Measurements from ENCODE around the gene DAPP1. TPM values are rescaled to one million over a fixed set of nuclear protein-coding genes. Genes with fewer than 3 reads are reported as not detected.

Gene DAPP1
- total RNA-seq, 1 experiment from 2014 or later = not detected

DNA sequence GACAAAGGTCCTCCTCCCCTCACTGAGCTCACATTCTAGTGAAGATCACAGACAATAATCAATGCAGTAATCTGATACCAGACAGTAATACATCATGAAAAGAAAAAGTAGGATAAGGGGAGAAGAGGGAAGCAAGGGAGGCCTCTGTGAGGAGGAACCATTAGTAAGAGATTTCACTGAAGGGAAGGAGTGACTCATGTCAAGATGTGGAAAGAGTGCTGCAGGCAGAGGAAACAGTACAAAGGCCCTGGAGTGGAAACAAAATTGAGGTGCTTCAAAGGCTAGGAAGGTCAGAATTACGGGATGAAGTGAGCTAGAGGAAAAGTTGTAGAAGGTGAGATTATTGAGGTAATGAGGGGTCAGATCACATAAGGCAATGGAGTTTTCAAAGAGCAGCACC is 39.5 kb downstream of the DAPP1 start (continued):
- TF ChIP-seq, protein P1, sequence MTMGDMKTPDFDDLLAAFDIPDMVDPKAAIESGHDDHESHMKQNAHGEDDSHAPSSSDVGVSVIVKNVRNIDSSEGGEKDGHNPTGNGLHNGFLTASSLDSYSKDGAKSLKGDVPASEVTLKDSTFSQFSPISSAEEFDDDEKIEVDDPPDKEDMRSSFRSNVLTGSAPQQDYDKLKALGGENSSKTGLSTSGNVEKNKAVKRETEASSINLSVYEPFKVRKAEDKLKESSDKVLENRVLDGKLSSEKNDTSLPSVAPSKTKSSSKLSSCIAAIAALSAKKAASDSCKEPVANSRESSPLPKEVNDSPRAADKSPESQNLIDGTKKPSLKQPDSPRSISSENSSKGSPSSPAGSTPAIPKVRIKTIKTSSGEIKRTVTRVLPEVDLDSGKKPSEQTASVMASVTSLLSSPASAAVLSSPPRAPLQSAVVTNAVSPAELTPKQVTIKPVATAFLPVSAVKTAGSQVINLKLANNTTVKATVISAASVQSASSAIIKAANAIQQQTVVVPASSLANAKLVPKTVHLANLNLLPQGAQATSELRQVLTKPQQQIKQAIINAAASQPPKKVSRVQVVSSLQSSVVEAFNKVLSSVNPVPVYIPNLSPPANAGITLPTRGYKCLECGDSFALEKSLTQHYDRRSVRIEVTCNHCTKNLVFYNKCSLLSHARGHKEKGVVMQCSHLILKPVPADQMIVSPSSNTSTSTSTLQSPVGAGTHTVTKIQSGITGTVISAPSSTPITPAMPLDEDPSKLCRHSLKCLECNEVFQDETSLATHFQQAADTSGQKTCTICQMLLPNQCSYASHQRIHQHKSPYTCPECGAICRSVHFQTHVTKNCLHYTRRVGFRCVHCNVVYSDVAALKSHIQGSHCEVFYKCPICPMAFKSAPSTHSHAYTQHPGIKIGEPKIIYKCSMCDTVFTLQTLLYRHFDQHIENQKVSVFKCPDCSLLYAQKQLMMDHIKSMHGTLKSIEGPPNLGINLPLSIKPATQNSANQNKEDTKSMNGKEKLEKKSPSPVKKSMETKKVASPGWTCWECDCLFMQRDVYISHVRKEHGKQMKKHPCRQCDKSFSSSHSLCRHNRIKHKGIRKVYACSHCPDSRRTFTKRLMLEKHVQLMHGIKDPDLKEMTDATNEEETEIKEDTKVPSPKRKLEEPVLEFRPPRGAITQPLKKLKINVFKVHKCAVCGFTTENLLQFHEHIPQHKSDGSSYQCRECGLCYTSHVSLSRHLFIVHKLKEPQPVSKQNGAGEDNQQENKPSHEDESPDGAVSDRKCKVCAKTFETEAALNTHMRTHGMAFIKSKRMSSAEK (CRISPR knock-in tag; IDR thresholded peaks at IDR 0.05; ENCODE audit: borderline replicate concordance) = no peak
- TF ChIP-seq, protein P2, sequence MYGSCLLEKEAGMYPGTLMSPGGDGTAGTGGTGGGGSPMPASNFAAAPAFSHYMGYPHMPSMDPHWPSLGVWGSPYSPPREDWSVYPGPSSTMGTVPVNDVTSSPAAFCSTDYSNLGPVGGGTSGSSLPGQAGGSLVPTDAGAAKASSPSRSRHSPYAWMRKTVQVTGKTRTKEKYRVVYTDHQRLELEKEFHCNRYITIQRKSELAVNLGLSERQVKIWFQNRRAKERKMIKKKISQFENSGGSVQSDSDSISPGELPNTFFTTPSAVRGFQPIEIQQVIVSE (CRISPR knock-in tag; IDR thresholded peaks at IDR 0.05; ENCODE audit: borderline replicate concordance) = no peak
- TF ChIP-seq MXD4 (CRISPR knock-in tag; IDR thresholded peaks at IDR 0.05; ENCODE audit: borderline replicate concordance) = no peak
- no peak for TF ChIP-seq ZNF232 (CRISPR knock-in tag; IDR thresholded peaks at IDR 0.05)
- no peak for TF ChIP-seq ESRRA (CRISPR knock-in tag; IDR thresholded peaks at IDR 0.05; ENCODE audit: borderline replicate concordance)
- no peak for TF ChIP-seq NR3C1 (CRISPR knock-in tag; conservative IDR thresholded peaks at IDR 0.05; ENCODE audit: low read depth)

DNA sequence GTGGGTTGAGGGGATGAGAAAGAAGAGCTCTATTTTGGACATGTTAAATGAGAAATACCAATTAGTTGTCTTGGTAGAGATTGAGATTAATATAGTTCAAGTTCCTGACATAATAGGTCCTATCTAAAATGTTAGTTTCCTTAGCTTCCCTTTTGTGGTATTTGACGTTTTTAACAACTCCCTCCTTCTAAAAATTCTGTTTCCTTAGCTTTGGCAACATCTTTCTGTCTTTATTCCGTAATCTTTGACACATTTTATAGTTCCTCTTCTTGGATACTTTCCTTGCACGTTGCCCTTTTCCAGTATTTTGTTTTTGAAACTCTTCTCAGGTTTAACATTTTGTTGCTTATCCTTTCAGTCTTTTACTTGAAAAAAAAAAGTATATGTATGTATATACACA is 40.7 kb downstream of the DAPP1 start:
- Mint-ChIP-seq H3K4me3 (no peak overlapping the region), H3K9me3 (peaks cover 6% of the 10 kb centered on the region; the same call in 1 of the 2 replicates), H3K27me3 (ENCODE audit: low read depth) (no peaks in the 10 kb centered on the region), H3K27ac (no peak overlapping the region), H3K36me3 (no peaks in the 10 kb centered on the region), H3K4me1 (peaks cover 11% of the 10 kb centered on the region)
- ATAC-seq (no peak), DNase-seq (ENCODE audit: low spot score) (no peak)
- ChIA-PET CTCF (no interaction called here), POLR2A (no interaction called here)
- TF ChIP-seq, protein P3, sequence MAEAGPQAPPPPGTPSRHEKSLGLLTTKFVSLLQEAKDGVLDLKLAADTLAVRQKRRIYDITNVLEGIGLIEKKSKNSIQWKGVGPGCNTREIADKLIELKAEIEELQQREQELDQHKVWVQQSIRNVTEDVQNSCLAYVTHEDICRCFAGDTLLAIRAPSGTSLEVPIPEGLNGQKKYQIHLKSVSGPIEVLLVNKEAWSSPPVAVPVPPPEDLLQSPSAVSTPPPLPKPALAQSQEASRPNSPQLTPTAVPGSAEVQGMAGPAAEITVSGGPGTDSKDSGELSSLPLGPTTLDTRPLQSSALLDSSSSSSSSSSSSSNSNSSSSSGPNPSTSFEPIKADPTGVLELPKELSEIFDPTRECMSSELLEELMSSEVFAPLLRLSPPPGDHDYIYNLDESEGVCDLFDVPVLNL (CRISPR knock-in tag; IDR thresholded peaks at IDR 0.05; ENCODE audit: borderline replicate concordance, low read depth) = no peak
- no peak for TF ChIP-seq GTF2I (CRISPR knock-in tag; conservative IDR thresholded peaks at IDR 0.05)
- no peak for TF ChIP-seq OVOL2 (CRISPR knock-in tag; IDR thresholded peaks at IDR 0.05; ENCODE audit: borderline replicate concordance)
- TF ChIP-seq, protein P4, sequence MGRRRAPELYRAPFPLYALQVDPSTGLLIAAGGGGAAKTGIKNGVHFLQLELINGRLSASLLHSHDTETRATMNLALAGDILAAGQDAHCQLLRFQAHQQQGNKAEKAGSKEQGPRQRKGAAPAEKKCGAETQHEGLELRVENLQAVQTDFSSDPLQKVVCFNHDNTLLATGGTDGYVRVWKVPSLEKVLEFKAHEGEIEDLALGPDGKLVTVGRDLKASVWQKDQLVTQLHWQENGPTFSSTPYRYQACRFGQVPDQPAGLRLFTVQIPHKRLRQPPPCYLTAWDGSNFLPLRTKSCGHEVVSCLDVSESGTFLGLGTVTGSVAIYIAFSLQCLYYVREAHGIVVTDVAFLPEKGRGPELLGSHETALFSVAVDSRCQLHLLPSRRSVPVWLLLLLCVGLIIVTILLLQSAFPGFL (CRISPR knock-in tag; IDR thresholded peaks at IDR 0.05; ENCODE audit: borderline replicate concordance) = no peak
- TF ChIP-seq, protein P5, sequence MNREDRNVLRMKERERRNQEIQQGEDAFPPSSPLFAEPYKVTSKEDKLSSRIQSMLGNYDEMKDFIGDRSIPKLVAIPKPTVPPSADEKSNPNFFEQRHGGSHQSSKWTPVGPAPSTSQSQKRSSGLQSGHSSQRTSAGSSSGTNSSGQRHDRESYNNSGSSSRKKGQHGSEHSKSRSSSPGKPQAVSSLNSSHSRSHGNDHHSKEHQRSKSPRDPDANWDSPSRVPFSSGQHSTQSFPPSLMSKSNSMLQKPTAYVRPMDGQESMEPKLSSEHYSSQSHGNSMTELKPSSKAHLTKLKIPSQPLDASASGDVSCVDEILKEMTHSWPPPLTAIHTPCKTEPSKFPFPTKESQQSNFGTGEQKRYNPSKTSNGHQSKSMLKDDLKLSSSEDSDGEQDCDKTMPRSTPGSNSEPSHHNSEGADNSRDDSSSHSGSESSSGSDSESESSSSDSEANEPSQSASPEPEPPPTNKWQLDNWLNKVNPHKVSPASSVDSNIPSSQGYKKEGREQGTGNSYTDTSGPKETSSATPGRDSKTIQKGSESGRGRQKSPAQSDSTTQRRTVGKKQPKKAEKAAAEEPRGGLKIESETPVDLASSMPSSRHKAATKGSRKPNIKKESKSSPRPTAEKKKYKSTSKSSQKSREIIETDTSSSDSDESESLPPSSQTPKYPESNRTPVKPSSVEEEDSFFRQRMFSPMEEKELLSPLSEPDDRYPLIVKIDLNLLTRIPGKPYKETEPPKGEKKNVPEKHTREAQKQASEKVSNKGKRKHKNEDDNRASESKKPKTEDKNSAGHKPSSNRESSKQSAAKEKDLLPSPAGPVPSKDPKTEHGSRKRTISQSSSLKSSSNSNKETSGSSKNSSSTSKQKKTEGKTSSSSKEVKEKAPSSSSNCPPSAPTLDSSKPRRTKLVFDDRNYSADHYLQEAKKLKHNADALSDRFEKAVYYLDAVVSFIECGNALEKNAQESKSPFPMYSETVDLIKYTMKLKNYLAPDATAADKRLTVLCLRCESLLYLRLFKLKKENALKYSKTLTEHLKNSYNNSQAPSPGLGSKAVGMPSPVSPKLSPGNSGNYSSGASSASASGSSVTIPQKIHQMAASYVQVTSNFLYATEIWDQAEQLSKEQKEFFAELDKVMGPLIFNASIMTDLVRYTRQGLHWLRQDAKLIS (CRISPR knock-in tag; IDR thresholded peaks at IDR 0.05; ENCODE audit: borderline replicate concordance) = no peak
- no peak for TF ChIP-seq FOXP1 (CRISPR knock-in tag; IDR thresholded peaks at IDR 0.05; ENCODE audit: borderline replicate concordance)
- no peak for TF ChIP-seq ESRRA (CRISPR knock-in tag; IDR thresholded peaks at IDR 0.05; ENCODE audit: borderline replicate concordance)
- TF ChIP-seq, protein P6, sequence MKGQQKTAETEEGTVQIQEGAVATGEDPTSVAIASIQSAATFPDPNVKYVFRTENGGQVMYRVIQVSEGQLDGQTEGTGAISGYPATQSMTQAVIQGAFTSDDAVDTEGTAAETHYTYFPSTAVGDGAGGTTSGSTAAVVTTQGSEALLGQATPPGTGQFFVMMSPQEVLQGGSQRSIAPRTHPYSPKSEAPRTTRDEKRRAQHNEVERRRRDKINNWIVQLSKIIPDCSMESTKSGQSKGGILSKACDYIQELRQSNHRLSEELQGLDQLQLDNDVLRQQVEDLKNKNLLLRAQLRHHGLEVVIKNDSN (CRISPR knock-in tag; IDR thresholded peaks at IDR 0.05) = no peak
- no peak for TF ChIP-seq EMX1 (CRISPR knock-in tag; IDR thresholded peaks at IDR 0.05)
- TF ChIP-seq CREM (CRISPR knock-in tag; IDR thresholded peaks at IDR 0.05) = no peak
- TF ChIP-seq NFYB (CRISPR knock-in tag; conservative IDR thresholded peaks at IDR 0.05; ENCODE audit: low read depth) = no peak
- TF ChIP-seq, protein P7, sequence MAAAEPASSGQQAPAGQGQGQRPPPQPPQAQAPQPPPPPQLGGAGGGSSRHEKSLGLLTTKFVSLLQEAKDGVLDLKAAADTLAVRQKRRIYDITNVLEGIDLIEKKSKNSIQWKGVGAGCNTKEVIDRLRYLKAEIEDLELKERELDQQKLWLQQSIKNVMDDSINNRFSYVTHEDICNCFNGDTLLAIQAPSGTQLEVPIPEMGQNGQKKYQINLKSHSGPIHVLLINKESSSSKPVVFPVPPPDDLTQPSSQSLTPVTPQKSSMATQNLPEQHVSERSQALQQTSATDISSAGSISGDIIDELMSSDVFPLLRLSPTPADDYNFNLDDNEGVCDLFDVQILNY (CRISPR knock-in tag; IDR thresholded peaks at IDR 0.05) = no peak
- TF ChIP-seq, protein P8, sequence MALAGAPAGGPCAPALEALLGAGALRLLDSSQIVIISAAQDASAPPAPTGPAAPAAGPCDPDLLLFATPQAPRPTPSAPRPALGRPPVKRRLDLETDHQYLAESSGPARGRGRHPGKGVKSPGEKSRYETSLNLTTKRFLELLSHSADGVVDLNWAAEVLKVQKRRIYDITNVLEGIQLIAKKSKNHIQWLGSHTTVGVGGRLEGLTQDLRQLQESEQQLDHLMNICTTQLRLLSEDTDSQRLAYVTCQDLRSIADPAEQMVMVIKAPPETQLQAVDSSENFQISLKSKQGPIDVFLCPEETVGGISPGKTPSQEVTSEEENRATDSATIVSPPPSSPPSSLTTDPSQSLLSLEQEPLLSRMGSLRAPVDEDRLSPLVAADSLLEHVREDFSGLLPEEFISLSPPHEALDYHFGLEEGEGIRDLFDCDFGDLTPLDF (CRISPR knock-in tag; IDR thresholded peaks at IDR 0.05) = no peak
- no peak for TF ChIP-seq ZNF121 (CRISPR knock-in tag; IDR thresholded peaks at IDR 0.05)
- TF ChIP-seq, protein P9, sequence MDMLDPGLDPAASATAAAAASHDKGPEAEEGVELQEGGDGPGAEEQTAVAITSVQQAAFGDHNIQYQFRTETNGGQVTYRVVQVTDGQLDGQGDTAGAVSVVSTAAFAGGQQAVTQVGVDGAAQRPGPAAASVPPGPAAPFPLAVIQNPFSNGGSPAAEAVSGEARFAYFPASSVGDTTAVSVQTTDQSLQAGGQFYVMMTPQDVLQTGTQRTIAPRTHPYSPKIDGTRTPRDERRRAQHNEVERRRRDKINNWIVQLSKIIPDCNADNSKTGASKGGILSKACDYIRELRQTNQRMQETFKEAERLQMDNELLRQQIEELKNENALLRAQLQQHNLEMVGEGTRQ (CRISPR knock-in tag; IDR thresholded peaks at IDR 0.05) = no peak
